Stromal cell of bone marrow (primary cell): ENCODE data around the gene TTLL11.
"Not testable (repeated sequence)": the region's sequence is repeated elsewhere in the genome, so short reads cannot be mapped to it uniquely, and the experiment has no call there.

Experiments
- DNase-seq: peaks from one replicate; pipeline ENCODE4 v3.0.0-alpha.2; 2012; ENCODE audit warnings: low read depth

The TTLL11 gene

GRCh38 chr9:121813519-121814210 lies 279.4 kb downstream of the TTLL11 start:
- DNase-seq = no peak

DNA sequence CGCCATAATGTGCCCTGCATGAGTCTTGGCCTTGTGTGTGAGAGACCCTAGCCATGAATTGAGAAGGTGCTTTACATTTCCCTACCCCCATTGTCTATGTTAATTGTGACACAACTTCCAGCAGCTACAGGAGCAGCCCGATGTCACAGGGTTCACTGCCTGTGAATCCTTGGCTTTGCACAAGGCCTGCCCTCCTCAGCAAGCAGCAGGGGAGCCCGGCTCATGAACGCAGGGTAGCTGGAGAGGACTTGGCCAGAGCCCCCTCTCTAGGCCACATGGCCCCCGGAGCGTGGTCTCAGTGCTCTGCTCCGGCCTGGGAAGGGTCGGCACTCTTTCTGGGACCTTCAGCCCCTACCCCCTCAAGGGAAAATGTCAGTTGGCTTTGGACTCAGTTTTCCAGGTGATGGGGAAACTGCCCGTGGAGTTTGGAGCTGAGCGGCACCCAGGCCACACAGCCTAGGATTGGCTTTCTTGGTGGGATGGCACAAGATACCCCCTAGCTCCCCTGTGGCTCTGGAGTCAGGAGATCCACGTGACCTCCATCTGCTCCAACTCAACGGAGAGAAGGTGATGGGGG lies 280.9 kb downstream of the TTLL11 start:
- DNase-seq = no peak

GRCh38 chr9:121811751-121812150 lies 281.4 kb downstream of the TTLL11 start:
- no peak for DNase-seq

GRCh38 chr9:121811140-121811539 lies 282.0 kb downstream of the TTLL11 start:
- no peak for DNase-seq

GRCh38 chr9:121810489-121810888 lies 282.6 kb downstream of the TTLL11 start:
- no peak for DNase-seq

DNA sequence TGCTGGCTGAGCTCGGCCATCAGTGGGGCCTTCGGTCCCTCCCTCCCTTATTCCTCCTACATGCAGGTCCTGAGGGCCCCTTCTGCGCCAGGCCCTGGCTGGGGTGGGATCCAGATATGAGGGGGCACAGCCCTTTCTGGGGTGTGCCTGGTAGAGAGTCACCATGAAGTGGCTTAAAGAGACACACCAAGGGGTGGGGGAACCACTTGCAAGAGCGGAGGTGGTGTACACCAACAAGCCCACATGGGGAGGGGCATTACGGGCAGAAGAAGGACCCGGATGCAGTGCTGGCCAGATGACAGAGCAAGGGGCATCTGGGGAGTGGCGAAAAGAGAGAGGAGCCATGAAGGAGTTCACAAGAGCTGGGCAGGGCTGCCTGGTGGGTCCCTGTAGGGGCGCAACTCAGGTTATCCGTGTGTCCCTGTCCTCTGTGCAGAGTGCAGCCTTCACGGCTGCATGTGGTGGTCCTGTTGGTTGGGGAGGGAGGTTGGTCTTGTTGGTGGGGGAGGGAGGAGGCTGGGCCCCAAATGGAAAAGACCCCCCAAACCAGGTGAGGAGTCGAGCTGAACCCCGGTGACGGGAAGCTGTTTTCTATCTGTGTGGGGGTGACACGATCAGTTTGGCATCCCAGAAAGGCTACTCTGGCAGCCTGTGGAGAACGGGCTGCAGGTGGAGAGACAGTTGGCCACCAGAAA lies 283.6 kb downstream of the TTLL11 start:
- DNase-seq = no peak

DNA sequence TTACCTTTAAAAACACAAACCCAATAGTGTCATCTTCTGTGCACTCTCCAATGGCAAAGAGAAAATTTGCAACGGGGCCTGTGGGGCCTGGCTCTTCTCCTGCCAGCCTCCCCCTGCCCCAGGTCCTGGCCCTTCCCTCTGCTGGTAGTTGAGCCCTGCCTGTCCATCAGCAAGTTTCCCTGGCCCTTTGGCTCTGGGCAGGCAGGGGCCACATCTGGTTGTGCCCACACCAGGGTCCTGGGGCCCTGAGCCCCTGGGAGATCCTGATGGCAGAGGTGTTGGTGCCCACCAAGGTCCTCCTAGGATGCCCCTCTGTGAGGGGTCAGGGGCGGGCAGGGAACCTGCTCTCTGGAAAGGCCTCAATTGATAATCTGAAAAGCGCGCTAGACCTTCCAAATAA lies 284.3 kb downstream of the TTLL11 start:
- no peak for DNase-seq

- no peak for DNase-seq
These were observed 285.3 kb downstream of the TTLL11 start for GRCh38 chr9:121807823-121808278.

DNA sequence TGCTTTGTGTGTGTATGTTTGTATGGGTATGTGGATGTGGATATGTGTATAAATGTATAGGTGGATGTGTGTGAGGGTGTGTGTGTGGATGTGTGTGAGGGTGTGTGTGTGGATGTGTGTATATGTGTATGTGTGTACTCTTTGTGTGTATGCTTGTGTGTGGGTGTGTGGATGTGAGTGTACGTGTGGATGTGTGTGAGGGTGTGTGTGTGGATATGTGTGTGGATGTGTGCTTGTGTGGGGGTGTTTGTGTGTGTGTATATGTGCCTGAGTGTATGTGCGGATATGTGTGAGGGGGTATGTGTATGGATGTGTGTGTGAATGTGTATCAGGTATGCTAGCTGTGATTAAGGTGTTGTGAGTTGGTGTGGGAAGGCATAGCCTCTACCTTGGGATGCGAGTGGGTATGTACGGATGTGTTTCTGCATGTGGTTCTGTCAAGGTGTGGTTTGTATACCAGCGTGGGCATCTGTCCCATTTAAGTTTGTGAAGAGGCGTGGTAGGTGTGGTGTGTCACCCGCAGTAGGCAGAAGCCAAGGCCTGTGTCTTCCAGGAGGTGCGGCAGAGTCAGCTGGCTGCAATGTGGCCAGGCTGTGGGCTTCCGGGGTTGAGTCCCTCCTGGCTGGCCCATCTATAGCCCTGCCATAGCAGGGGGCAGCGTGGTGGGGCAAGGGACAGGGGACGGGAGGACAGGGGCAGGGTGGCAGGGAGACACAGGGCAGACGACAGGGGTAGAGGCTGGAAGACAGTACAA lies 285.9 kb downstream of the TTLL11 start:
- DNase-seq = no peak

DNA sequence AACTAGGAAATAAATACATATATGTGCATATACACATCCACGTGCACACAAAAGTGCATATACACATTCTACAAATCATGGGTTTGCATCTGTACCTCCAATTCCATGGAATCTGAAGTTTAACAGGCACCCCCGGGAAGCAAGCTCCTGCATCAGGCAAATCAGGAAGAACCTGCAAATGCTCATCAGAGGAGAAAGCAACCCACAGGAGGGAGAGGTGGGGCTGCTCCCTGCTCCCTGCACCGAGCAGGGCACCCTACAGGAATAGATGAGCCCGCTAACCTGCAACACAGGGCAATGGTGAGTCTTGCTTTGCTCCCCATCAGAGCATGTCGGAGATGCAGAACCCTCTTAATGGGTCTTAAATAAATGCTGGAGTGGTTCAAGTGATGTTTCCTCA lies 290.4 kb downstream of the TTLL11 start:
- no peak for DNase-seq

GRCh38 chr9:121801579-121801978 lies 291.5 kb downstream of the TTLL11 start:
- no peak for DNase-seq

- DNase-seq = no peak
These were observed 292.7 kb downstream of the TTLL11 start for GRCh38 chr9:121800376-121800775.

- no peak for DNase-seq
These were observed 294.2 kb downstream of the TTLL11 start for GRCh38 chr9:121798941-121799340.

DNA sequence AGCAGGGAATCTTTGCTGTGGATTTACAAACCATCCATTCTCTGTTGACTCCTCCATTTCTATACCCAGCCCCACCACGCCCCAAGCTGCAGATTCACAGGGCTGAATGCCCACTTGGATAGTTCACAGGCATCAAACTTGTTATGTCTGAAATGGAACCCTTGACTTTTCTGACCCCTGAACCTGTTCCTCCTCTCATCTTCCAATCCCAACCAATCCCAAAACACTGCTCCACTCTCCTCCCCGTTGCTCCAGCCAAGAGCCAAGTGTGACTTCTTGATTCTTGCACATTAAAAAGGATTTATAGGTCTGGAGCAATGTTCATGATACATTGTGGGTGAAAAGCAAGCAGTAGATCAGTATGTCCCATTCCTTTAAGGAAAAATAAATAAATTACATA lies 296.0 kb downstream of the TTLL11 start:
- DNase-seq = no peak

DNA sequence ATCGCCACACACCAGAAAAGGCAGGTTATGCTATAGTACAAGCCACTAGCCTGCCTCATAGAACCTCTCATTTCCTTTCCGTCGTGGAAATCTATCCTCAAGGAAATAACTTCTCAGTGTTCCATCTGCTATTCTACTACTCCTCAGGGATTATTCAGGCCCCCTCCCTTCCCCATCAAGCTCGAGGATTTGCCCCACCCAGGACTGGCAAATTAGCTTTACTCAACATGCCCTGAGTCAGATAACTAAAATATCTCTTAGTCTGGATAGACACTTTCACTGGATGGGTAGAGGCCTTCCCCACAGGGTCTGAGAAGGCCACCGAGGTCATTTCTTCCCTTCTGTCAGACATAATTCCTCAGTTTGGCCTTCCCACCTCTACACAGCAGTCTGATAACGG lies 298.8 kb downstream of the TTLL11 start:
- DNase-seq = not testable (repeated sequence)

GRCh38 chr9:121792476-121792875 lies 300.6 kb downstream of the TTLL11 start:
- DNase-seq = not testable (repeated sequence)

- DNase-seq = no peak
These were observed 302.3 kb downstream of the TTLL11 start for GRCh38 chr9:121790841-121791240.

DNA sequence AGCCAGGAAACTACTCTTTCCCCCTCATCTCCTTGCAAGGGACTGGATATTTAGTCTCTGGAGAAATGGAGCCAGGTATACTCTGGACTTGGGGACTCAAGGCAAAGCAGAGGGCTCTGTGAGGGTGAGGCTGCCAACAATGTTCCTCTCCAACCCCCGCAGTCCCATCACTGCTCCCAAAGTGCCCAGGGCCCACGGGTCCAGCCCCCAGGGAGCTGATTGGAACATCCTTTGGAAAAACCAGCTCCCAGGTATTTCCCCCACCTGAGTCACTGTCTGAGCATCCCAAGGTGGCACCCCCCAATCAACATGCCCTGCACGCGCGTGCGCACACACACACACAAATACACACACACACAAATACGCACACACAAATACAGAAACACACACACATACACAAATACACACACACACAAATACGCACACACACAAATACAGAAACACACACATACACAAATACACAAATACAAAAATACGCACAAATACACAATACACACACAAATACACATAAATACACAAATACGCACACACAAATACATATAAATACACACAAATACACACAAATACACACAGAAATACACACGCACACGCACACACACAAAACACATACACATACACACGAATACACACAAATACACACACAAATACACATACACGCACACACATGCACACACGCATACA lies 304.3 kb downstream of the TTLL11 start:
- no peak for DNase-seq

- DNase-seq = no peak
These were observed 306.1 kb downstream of the TTLL11 start for GRCh38 chr9:121786998-121787422.

GRCh38 chr9:121786543-121786948 lies 306.6 kb downstream of the TTLL11 start:
- DNase-seq = no peak

DNA sequence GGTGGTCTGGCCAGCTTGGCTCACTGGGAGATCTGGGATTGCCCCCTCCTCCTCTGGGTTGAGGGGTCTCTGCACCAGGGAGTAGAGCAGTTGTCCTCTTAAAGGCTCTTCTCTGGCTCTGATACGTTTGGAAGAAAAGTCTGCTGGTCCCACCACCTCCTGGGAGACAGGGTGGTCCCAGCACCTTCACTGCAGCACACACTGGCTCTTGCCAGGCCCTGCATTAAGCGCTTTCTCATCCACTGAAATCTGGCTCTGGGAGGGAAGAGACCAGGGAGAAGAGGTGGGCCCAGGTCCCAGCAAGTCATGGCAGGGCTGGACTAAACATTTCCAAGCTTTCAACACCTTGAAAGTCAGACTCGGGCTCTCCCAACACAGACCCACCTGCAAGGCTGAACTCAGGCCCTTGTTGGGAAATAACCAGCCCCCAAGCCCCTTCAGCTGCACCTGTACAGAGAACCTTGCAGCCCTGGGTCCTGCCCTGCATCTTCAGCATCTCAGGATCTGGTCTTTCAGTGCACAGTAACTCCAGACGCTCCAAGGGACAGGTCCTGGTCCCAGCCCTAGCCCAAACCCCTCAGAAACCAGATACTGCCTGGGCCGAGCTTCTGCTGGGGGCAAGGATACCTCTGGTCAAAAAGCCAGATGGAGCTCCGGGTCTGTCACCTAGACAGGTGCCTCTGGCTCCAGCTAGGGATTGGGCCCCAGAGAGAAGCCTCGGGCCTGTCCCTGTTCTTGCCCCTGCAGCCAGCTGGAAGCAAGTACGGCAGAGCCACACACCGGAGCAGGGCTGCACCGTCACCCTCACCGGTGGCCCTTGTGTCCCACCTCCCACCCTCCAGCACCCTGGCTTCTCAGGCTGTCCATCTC lies 307.2 kb downstream of the TTLL11 start:
- DNase-seq = no peak
